PFSK-1 (cell line): Measurements from ENCODE around the gene SERPINE2.

ENCODE experiments used
- FOXP2 ChIP-seq: optimal IDR thresholded peaks from 2 replicates; pipeline ENCODE3; 2011; ENCODE audit warnings: borderline replicate concordance, control low read depth, inconsistent platforms; ENCODE audit not compliant: insufficient read depth; ENCODE audit errors: extremely low read length, extremely low read depth
- POLR2AphosphoS5 ChIP-seq: IDR thresholded peaks from 2 replicates; pipeline ENCODE4 v1.6.1; 2012; ENCODE audit warnings: low read depth, mild to moderate bottlenecking, control low read depth, low read length, moderate library complexity
- REST ChIP-seq, 2 experiments: IDR thresholded peaks; 2 replicates each; pipeline versions ENCODE4 v1.6.1 to v1.8.0; 2011 to 2012; ENCODE audit warnings: low read depth in 2 of 2, low read length in 2 of 2, control low read depth in 1 of 2, inconsistent platforms in 1 of 2, mild to moderate bottlenecking in 1 of 2, moderate library complexity in 1 of 2; ENCODE audit not compliant: insufficient read depth in 1 of 2
- TAF1 ChIP-seq: IDR thresholded peaks from 2 replicates; pipeline ENCODE4 v1.6.1; 2012; ENCODE audit warnings: low read length, control low read depth, borderline replicate concordance; ENCODE audit not compliant: insufficient read depth

- TF ChIP-seq POLR2AphosphoS5: no peak
- TF ChIP-seq REST (IDR thresholded peaks at IDR 0.05; ENCODE audit: insufficient read depth in 1 of 2, low read depth in 2 of 2, low read length in 2 of 2): no peak
- no peak for TF ChIP-seq TAF1
- no peak for TF ChIP-seq FOXP2
These were observed 65.5 kb downstream of the SERPINE2 start for GRCh38 chr2:223973606-223974005.
